OCI-LY3 (cell line): ENCODE measurements around the gene TRMT112.

Experiments
- EZH2phosphoT487 ChIP-seq: fragments of 200-600 bp; shearing (Covaris generic); IDR thresholded peaks from 2 replicates; pipeline ENCODE4 v1.6.1; 2018; ENCODE audit warnings: antibody characterized with exemption, mixed run types, low read depth
- TF ChIP-seq, protein P1 (sequence below): fragments of 200-600, 300-600 bp; sonication (generic); IDR thresholded peaks from 2 replicates; pipeline ENCODE4 v1.5.1; 2014; ENCODE audit warnings: antibody characterized with exemption, low read length, low read depth

DNA sequence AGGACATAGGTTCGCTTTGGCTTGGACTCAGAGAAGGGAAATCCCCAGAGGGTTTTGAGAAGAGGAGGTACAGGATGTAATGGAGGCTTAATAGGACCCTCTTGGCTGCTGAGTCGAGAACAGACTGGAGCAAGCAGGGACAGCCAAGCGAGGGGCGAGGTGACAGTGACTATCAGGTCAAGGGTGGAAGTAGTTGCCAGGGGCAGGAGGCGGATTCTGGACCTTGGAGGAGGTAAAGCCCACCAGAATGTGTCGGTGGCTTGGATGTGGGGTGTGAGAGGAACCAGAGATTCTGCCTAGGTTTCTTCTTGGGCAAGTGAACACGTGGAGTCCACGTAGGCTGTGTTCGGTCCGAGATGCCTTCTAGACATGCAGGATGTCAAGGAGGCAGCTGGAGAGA, 4.4 kb downstream of the TRMT112 start:
- TF ChIP-seq, protein P1, sequence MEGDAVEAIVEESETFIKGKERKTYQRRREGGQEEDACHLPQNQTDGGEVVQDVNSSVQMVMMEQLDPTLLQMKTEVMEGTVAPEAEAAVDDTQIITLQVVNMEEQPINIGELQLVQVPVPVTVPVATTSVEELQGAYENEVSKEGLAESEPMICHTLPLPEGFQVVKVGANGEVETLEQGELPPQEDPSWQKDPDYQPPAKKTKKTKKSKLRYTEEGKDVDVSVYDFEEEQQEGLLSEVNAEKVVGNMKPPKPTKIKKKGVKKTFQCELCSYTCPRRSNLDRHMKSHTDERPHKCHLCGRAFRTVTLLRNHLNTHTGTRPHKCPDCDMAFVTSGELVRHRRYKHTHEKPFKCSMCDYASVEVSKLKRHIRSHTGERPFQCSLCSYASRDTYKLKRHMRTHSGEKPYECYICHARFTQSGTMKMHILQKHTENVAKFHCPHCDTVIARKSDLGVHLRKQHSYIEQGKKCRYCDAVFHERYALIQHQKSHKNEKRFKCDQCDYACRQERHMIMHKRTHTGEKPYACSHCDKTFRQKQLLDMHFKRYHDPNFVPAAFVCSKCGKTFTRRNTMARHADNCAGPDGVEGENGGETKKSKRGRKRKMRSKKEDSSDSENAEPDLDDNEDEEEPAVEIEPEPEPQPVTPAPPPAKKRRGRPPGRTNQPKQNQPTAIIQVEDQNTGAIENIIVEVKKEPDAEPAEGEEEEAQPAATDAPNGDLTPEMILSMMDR, result no peak
- TF ChIP-seq EZH2phosphoT487, result no peak
